Stimulated activated CD4-positive, alpha-beta T cell treated with anti-CD3 and anti-CD28 coated beads, Interleukin-15, amount 100 ng/mL, for 1 hour (primary cell): Measurements from ENCODE around the gene TBX4.

Source experiments
- DNase-seq, 2 donors: peaks; one replicate each; pipeline ENCODE4 v3.0.0-alpha.2; 2020; ENCODE audit warnings: low read depth in 1 of 2, low spot score in 1 of 2

The TBX4 gene

DNA sequence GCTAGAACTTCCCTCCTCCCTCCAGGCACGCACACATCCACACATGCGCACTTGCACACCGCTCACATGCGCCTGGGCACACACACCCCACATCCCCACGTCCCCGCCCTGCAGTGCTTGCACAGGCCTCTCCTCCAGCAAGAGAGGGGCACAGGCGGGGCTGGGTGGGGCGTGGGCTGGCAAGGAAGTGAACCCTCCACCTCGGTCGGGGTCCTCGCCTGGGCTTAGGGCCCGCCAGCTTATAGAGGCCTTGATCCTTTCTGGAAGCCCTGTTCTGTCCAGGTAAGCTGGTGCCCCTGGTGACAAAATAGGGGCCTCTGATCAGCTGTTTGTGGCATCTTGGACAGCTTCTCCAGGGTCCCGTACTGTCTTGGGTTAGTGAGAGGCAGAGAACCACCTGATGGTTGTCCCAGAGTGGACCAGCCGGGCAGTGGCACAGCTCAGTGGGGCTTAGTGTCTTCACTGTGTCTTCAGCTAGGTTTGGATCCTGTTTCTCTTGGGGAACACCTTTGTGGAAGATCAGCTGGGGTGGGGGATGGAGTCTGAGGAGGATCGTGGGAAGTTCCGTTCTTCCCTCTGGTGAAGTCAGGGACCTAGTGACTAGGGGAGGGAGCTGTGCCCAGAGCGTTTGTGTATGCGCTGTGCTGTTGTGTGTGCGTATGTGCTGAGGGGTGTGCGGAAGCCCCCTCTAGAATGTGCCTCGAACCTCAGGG, 12.1 kb downstream of the TBX4 start:
- DNase-seq: no peak

DNA sequence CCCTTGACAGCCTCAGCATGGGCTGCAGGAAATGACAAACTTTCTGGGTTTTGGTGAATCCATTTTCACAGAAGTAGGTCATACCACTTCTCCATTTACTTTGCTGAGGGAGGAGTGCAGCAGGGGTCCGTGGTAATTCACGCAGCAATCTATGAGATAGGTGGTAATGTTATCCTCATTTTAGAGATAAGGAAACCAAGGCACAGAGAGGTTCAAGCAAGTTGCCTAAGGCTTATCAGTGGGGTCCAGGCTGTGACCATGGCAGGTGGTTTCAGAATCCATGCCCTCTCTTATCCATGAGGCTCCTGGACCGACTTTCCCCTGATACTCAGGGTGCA, 12.6 kb downstream of the TBX4 start:
- no peak for DNase-seq

GRCh38 chr17:61465550-61466237, 13.5 kb downstream of the TBX4 start:
- DNase-seq: no peak

DNA sequence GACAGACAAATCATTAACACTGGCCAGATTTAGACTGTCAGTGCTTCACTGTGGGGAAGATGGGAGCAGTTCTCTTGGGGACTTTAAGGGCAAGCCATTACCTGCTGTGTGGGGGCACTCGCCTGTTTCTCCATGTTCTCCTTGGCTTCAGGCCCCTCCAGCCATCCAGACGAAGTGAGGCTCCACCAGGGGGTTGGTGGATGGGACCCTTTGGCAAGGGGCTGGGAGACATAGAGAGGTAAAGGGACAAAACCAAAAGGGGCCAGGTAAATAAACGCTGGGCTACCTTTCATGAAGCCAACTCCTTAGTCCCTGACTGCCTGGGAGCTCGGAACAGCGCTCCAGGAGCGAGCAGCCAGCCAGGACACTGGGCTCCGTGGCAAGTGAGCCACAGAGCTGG, 14.0 kb downstream of the TBX4 start:
- no peak for DNase-seq

- DNase-seq: no peak
Observed at GRCh38 chr17:61467416-61468262, 15.4 kb downstream of the TBX4 start.

DNA sequence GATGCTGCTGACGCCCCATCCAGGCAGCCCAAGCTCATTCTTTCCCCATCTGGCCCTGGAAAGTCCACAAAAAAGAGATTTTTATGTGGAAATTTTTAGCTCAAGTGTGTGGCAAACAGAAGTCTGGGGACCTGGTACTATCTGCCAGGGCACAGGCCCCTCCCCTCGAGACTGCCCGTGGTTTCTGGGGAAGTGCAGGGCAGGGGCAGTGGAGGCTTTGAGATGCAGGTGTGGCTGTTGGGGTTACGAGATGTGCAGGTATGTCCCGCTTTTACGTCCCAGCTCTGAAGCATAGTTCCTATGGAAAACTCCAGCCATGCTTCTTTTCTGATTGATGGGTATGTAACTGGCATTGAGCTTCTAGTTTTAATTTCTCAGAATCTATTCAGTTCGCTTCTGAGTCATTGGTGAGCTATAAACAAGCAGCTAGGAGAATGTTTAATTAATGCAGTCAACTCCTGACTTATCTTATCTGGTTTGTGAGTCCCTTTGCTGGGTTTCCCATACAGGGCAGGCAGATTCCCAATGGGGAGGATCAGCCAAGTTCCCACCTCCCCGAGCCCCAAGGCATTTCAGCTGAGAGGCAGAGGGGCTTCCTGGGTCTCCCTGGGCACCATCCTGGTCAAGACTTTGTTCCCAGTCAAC, 16.2 kb downstream of the TBX4 start:
- DNase-seq: no peak

GRCh38 chr17:61469474-61469873, 17.3 kb downstream of the TBX4 start:
- DNase-seq: no peak

DNA sequence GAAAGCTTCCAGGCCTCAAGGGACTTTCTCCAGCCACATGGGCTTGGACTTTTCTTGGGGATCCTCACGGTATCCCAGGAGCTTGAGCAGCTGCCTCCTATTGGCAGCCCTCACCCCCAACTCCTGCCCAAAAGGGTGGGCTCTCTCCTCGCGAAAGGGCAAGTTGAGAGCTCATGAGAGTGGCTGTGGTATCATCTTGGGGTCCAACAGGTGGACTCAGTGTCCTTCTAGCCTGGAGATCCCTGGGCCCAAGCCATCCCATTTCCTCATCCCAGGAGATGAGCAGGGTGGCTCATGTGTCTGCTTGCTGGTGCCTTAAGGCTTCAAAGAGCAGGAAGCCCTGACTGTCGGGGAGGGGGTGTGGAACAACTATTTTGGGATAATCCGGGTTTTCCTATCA, 17.7 kb downstream of the TBX4 start:
- no peak for DNase-seq

DNA sequence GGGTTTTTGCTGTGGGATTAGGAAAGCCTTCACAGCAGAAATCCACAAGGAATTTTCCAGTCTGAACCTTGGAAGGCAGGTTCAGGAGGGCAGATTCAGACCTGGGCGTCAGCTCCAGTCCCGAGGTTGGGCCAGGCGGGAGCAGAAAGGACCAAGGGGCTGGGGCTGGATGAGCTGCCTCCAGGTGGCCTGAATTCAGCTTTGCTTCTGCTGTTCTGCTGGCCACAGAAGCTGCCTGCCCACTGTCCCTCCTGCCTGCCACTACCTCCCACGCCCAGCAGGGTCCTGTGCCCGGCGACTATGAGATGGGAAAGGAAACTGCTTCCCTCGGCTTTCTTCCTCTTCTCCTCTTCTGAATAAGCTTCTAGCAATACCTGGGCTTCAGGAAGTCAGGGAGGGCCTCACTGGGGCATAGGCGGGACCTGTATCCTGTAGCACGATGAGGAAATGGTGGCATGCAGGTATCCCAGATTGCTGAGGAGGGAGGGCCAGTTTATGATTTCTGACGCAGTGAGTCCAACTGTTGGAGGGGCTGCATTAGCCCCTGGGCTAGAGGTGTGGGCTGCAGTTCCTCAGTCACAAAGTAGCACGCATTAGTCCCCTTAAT, 18.4 kb downstream of the TBX4 start:
- DNase-seq: no peak

GRCh38 chr17:61474235-61474927, 22.2 kb downstream of the TBX4 start:
- no peak for DNase-seq

DNA sequence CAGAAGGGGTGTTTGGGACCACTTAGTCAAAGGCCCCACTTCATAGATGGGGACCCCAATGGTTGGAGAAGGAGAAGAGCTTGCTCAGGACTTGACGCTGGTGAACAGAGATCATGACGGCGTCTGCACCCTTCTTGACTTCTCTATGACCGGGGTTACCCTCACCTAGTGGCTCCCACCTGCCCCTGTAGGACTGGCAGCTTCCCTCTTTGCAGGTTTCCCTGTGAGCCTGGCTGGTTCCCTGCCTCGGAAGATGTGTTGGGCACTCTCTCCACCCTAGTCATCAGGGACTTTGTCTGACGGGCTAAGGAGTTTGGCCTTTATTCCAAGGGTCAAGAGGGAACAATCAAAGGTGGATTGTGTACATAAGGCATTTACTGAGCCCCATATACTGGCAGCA, 22.7 kb downstream of the TBX4 start:
- no peak for DNase-seq

GRCh38 chr17:61475726-61476125, 23.5 kb downstream of the TBX4 start:
- no peak for DNase-seq

DNA sequence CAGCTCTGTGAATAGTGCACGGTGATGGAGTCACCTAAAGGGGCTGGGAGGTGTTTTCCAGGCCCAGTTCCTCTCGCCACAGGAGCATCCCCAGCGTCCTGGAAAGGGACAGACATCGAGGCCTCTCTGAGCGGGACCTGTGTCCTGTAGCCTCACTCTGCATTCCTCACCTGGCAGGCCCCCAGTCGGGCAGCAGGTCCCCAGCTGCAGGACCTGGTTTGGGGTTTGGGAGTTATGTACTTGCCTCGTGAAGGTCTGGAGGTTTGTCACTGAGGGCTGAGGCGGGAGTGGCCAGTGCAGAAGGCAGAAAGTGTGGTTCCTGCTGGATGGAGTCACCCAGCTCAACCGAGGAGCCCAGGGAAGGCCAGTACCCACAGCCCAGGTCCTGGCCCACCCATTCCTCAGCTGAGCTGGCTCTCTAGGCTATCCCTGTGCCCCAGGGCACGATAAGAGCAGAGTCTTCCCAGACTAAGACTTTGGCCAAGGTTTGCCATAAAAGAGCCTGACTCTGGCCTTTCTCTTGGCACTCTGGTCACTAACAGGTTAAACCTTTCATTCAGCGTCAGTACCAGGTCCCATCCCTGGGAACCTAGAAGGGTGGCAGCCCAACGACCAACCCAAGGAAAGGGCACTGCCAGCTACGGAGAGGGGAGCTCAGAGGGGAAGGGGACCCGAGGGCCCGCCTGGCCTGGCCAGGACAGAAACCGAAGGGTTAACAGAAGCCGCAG, 24.4 kb downstream of the TBX4 start:
- DNase-seq: no peak

DNA sequence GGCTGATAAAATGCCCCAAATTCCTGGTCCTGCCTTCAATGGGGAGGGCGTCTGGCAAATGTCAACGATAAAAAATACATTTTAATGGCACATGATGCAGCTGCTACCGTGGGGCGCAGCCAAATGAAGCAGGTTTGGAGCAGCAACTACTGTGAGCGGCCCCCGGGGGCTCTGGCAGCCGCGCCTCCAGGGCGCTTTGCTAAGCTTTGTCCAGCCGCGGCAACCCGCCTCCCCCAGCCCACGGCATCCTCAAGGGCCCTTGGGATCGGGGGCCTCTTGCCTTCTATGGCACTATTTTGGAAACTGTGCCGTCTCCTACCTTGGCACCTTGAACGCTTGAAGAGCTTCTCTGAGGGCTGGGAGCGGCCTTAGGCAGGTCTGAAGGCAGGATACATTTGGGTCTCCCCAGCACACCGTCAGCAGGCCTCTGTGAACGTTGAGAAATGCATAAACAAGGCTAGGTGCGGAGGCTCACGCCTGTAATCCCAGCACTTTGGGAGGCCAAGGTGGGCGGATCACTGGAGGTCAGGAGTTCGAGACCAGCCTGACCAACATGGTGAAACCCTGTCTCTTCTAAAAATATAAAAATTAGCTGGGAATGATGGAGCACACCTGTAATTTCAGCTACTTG, 25.1 kb downstream of the TBX4 start:
- DNase-seq: no peak

- no peak for DNase-seq
Observed at GRCh38 chr17:61478026-61478789, 26.0 kb downstream of the TBX4 start.

DNA sequence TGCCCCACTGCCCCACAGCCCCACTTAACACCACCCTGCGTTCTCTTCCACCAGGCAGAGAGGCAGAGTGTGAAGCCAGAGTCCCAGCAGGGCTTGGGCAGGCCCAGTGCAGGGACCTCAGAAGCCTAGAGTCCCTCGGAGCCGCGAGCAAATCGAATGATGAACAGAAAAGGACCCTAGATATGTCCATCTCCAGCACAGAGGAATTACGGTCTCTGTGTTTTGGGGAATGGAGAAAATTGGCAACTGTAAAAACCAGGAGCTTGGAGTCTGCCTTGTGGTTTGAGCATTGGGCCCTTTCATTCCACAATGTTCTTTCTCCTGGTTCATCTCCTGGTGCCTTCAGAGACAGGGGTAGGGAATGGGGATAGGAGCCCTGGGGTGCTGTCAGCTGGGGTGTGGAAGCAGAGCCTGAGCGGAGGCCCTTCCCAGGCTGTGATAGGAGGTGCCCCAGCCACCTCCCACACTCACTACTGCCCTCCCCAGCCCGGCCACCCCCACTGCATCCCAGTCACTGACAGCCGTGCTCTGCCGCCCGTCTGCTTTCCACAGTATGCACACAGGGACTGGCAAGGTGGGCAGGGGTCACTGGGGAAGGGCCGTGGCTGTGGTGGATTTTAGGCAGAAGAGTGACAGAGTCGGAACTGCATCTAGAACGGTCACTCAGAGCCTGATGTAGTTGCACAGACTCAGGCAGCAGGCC, 26.7 kb downstream of the TBX4 start:
- no peak for DNase-seq

- no peak for DNase-seq
Observed at GRCh38 chr17:61479493-61480413, 27.5 kb downstream of the TBX4 start.
